Fibroblast of pulmonary artery (primary cell): Measurements from ENCODE around the gene MLXIP.

Experiments
- DNase-seq: peaks from one replicate; pipeline ENCODE4 v3.0.0-alpha.2; 2010; ENCODE audit warnings: low read depth
- H3K4me3 ChIP-seq: replicated peaks from 2 replicates; pipeline ENCODE4 v1.5.1; 2011; ENCODE audit warnings: low read depth, mild to moderate bottlenecking, control low read depth, low read length, moderate library complexity
- TF ChIP-seq, protein P1 (sequence below): IDR thresholded peaks from 2 replicates; pipeline ENCODE4 v1.5.1; 2011; ENCODE audit warnings: mild to moderate bottlenecking, control low read depth, low read length, inconsistent platforms; ENCODE audit errors: missing control alignments

Gene MLXIP

DNA sequence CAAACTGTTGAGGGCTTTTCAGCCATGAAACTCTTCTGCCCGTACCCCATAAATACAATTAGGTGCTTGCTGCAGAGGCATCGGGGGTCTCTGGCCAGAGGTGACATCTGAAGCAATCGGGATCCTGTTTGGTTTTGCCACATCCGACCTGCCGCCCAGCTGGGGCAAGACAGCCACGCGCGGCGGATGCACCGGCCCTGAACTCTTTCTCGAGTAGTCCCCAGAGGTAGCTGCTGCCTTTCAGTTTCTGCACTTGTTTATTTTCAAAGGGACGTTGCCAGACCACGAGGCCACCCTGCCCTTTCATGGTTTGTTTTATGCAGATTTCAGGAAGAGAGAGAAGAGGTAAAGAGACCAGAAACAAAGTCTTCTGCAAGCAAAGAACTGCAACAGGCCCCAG is 10.6 kb upstream of the MLXIP start:
- TF ChIP-seq, protein P1, sequence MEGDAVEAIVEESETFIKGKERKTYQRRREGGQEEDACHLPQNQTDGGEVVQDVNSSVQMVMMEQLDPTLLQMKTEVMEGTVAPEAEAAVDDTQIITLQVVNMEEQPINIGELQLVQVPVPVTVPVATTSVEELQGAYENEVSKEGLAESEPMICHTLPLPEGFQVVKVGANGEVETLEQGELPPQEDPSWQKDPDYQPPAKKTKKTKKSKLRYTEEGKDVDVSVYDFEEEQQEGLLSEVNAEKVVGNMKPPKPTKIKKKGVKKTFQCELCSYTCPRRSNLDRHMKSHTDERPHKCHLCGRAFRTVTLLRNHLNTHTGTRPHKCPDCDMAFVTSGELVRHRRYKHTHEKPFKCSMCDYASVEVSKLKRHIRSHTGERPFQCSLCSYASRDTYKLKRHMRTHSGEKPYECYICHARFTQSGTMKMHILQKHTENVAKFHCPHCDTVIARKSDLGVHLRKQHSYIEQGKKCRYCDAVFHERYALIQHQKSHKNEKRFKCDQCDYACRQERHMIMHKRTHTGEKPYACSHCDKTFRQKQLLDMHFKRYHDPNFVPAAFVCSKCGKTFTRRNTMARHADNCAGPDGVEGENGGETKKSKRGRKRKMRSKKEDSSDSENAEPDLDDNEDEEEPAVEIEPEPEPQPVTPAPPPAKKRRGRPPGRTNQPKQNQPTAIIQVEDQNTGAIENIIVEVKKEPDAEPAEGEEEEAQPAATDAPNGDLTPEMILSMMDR, result no peak
- DNase-seq, result no peak
- no peak overlapping the region for H3K4me3 ChIP-seq

DNA sequence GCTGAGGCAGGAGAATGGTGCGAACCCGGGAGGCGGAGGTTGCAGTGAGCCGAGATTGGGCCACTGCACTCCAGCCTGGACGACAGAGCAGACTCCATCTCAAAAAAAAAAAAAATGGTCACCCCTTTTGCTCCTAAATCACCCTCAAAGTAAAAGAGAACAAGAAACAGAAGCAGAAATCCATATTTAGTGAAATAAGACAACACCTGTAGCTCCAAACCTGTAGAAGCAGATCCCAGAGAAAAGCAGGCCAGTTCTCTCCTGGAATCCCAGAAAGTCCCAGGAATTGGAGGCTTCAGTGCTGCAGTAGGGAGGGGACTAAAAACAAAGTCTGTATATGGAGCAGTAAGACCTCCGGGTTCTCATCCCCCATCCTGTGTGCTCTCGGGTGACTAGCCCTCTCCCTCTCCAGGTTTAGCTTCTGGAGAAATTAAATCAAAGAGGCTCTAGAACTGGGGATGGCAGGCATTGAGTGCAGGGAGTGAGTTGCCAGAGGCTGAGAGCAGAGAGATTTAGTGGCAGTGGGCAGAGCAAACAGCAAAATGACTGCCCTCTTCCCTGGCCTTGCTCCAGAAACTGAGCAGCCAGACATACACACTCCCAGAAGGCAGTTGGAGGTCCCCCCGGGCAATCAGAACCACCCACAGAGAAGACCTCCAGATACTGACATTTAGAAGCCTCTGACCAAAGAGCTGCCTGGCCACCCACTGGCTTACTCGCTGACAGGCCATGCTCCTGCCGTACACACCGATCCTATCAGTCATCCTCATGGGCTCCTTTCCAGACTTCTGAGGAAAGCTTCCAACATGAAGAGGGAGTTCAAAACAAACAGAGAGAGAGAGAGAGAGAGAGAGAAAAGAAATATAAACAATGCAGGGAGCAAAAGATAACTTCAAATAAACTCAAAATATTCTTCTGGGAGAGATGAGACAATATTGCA is 6.3 kb upstream of the MLXIP start:
- TF ChIP-seq, protein P1, result no peak
- peak; percentile 95 for DNase-seq
- H3K4me3 ChIP-seq, result no peak overlapping the region

DNA sequence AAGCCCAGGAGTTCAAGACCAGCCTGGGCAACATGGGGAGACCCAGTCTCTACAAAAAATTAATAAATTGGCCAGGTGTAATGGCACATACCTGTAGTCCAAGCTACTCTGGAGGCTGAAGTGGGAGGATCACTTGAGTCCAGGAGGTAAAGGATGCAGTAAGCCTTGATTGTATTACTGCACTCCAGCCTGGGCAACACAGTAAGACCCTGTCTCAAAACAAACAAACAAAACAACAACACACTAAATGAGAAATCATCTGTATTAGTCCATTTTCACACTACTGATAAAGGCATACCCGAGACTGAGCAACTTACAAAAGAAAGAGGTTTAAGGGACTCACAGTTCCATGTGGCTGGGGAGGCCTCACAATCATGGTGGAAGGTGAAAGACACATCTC is 4.7 kb upstream of the MLXIP start:
- DNase-seq, result no peak
- H3K4me3 ChIP-seq, result no peak overlapping the region
- TF ChIP-seq, protein P1, result no peak

DNA sequence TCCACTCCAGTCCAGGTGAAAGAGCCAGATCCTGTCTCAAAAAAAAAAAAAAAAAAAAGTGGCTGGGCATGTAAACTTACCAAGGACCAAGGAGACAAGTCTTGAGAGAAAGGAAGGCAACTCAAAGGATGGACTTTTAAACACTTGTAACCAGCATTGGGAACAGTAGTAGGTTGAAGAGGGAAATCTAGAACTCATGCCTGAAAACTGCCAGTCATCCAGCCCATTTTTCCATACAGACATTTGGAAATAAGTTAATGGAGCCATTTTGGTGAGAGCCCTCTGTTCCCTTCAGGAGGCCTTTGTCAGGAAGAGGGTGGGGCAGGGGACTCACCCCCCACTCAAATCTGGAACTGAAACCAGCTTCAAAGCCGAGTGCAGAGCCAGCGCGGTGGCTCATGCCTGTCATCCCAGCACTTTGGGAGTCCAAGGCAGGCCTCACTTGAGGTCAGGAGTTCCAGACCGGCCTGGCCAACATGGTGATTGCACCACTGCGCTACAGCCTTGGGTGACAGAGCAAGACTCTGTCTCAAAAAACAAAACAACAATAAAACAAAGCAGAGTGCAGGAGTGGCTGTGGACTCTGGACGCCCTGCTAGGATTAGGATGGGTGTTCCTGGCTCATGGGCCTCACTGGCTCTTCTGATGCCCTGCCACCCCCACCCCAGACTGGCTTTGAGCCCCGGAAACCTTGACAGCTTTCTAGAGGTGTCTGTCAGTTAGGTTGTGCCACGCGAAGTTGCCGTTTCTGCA is 1.6 kb upstream of the MLXIP start:
- TF ChIP-seq, protein P1, result no peak
- no peak for DNase-seq
- H3K4me3 ChIP-seq, result no peak overlapping the region

DNA sequence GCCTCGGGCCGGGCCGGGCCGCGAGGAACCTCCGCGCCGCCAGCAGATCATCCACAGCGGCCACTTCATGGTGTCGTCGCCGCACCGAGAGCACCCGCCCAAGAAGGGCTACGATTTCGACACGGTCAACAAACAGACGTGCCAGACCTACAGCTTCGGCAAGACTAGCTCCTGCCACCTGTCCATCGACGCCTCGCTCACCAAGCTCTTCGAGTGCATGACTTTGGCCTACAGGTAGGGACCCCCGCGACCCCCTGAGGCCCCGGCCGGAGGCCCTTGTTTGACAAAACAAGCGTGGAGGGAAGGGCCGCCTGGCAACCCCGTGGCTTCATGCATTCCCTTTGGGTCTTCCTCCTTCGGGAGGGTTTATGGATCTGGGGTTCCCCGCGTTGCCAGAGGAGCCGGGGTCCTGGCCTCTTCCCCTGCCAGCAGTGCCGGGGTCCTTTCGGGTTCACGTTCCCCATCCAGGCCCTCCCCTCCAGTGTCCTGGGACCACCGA is 526 bp downstream of the MLXIP start:
- DNase-seq, result no peak
- TF ChIP-seq, protein P1, result no peak
- H3K4me3 ChIP-seq, result peak overlapping the region; percentile 96

DNA sequence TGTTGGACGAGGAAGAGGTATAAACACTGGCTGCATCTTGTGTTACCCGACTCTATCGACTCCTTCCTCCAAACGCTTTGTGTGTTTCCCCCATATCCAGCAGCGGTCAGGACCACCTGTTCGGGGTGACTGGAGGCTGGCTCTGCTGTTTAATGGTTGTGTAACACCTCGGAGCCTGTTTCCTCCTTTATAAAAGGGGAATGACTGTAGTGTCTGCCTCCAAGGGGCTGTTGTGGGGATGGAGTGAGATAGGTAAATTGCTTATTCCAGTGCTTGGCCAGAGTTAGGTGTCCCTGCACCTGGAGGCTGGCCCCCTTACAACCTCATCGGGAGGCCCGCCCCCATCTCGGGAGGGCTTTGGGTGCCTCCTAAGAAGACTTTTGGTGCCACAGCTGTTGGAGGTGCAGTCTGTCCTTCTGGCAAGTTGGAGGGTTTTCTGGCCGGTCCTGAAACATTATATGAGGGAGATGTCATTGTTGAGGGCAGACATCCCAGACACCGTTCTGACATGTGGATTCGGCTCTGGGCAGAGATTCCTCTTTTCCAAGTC is 1.1 kb downstream of the MLXIP start:
- H3K4me3 ChIP-seq, result peak overlapping the region; percentile 96
- TF ChIP-seq, protein P1, result no peak
- no peak for DNase-seq
